GM19463 (cell line): ENCODE results near the gene HYOU1.
"Not testable (repeated sequence)": the region's sequence is repeated elsewhere in the genome, so short reads cannot be mapped to it uniquely, and the experiment has no call there.

Experiments used
- ATAC-seq: cut with Tn5 transposase; IDR thresholded peaks from one replicate; pipeline ENCODE4 v1.9.1; 2021; ENCODE audit warnings: mild to moderate bottlenecking, moderate library complexity; ENCODE audit not compliant: unreplicated experiment

Gene HYOU1

DNA sequence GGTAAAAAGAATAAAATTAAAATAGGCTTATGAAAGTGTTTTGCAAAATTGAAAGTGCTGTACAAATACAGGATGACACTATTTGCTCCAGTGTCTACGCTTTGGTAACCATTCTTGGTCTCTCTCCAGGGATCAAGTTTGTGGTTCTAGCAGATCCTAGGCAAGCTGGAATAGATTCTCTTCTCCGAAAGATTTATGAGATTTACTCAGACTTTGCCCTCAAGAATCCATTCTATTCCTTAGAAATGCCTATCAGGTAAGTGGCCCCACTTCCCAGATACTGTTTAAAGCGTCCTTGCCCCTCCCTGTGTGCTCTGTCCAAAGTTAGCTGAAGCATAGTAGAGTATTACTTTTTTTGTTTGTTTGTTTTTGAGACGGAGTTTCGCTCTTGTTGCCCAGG lies 35.4 kb downstream of the HYOU1 start:
- ATAC-seq, result no peak

DNA sequence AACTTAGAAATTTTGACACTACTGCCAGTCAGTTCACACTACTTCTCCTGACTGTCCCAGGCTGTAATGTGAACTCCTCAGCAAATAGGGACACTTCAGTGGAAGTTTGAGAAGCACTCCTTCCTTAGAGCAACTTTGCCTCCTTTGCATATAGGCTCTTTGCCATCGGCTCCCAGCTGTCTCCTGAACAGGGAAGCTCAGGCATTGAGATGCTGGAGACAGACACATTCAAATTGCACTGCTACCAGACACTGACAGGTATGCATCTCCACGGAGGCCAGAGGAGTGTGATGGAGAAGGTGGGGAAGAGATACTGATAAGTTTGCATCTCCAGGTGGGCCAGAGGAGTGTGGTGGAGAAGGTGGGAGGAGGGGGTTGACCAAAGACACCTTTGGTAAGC lies 37.0 kb downstream of the HYOU1 start:
- no peak for ATAC-seq

DNA sequence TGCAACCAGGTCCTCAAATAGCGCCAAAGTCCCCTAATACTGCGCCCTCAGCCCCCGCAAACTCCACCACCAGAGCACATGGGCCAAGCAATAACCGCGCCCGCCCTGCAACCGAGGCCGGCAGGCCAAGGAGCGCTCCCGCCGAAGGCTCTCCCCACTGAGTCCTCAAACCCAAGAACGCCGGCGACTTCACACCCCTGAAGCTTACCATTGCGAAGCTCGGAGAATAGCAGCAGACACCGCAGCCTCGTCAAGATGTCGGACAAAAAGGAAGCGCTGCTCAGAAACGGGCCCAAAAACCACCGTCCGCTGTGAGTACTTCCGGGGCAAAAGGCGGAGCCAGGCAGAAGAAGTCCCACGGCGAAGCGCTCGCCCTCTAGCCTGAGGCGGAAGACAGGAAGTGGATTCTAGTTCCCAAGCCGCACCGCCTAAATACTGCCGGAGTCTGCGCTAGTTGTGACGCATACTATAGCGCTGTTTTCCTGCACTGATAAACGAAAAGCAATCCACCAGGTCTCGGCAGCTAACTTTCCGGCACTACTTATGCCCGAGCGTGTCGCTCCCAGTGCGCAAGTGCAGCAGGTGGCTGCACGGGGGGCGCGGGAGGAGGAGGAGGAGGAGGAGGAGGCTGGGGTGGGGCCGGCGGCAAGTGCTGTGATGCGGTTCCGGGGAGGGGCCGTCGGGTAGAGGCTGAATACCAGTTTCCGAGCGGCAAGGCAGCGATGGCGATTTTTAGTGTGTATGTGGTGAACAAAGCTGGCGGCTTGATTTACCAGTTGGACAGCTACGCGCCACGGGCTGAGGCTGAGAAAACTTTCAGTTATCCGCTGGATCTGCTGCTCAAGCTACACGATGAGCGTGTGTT lies 38.7 kb downstream of the HYOU1 start, which contains the start of the genes RPS25 and TRAPPC4:
Gene RPS25 (minus strand): TSS at position 270 of the 865 bp plus-strand sequence. CDS start 59 bp downstream, at position 211.
Gene TRAPPC4 (plus strand): TSS at position 693 of the 865 bp plus-strand sequence. CDS start 30 bp downstream, at position 723.
- peak; percentile 89 for ATAC-seq

DNA sequence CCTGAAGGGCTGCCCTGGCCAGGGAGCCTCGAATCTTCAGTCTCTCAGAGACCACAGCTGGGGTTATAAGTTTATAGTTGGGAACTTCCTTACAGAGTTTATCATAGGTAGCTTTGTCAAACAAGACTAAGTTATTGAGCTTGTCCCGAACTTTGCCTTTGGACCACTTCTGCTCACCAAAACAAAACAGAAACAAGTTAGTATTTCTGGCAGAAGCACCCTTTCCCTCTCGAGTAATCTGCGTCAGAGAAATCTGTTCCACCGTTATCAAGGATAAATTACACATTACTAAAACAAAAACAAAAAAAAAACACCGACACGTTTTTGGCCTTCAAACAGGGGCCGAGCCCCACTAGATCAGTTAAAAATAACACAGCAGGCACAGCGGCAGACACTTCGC lies 39.6 kb downstream of the HYOU1 start:
- ATAC-seq, result not testable (repeated sequence)

DNA sequence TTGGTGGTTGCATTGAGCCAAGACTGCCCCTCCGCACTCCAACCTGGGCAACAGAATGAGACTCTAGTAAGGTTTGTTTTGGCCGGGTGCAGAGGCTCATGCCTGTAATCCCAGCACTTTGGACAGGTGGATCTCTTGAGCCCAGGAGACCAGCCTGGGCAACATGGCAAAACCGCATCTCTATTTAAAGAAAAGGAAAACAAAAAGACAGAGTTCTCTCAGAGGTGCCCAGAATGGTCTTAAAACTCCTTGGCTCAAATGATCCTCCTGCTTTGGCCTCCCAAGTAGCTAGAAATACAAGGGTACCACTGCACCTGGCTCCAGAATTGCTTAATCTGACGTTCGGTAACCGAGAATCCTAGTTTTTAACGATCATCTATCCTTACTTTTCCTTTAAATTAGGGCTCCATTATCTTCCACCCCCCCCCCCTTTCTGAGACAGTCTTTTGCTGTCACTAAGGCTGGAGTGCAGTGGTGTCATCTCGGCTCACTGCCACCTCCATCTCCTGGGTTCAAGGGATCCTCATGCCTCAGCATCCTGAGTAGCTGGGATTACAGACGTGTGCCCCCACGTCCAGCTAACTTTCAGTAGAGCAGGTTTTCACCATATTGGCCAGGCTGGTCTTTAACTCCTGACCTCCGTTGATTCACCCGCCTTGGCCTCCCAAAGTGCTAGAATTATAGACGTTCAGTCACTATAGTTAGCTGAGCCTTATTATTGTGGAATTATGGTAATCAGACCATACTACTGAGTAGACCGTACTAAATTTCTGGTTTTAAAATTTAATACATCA lies 40.6 kb downstream of the HYOU1 start:
- ATAC-seq, result no peak

DNA sequence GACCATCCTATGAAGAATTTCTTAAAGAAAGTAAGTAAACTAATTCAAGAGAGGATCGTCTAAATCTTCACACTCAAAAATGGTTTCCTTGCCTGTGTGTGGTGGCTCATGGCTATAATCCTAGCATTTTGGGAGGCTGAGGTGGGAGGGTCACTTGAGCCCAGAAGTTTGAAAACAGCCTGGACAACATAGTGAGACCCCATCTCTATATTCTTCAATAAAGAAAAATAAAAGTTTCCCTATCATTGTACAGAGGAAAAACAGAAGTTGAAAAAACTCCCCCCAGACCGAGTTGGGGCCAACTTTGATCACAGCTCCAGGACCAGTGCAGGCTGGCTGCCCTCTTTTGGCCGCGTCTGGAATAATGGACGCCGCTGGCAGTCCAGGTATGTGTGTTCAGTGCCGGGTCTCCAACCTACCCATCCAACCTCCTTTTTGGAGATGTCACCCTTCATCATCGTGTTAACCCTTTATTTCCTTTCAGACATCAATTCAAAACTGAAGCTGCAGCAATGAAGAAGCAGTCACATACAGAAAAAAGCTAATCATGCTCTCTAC lies 41.9 kb downstream of the HYOU1 start:
- no peak for ATAC-seq

DNA sequence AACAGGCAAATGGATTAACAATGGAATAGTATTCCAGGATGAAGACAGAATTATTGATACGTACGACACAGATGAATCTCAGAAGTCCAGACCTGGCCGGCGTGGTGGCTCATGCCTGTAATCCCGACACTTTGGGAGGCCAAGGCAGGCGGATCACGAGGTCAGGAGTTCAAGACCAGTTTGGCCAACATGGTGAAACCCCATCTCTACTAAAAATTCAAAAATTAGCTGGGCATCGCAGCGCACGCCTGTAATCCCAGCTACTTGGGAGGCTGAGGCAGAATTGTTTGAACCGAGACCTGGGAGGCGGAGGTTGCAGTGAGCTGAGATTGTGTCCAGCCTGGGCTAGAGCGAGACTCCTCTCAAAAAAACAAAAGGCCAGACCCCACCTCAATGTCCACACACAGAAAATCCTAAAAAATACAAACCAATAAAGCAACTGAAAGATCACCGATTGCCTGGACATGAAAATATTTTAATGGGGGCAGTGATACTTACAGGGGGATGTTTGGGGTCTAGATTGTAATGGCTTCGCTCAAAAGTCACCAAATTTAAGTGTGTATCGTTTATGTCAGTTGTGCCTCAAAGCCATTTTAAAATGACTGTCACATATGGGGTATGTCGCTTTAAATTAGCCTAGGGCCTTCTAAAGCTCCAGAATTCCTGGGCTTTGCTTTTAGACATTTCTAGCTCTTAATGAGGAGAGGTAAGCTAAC lies 42.6 kb downstream of the HYOU1 start:
- ATAC-seq, result no peak

DNA sequence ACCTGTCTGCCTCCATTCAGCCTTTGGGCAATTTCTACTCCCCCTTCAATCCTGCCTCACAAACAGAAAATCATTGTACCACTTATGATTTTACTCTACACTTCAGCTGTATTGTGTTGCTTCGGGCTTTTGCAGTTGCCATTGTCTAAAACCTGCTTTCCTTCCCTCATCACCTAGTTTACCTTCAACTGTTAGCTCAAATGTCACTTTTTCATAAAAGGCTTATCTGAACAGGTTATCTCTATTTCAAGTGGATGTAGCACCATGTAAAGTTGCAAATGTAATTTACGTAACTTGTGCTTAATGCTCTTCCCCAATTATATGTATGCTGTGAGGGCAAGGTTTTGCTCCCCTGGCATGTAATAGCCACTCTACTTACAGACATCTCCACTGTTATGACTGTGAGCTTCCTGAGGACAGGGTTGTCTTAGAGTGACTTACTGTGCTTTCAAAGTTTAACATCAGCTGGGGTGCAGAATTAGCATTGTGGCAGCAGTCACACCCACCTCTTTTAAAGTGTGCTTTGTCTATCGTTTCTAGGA lies 44.3 kb downstream of the HYOU1 start:
- no peak for ATAC-seq

DNA sequence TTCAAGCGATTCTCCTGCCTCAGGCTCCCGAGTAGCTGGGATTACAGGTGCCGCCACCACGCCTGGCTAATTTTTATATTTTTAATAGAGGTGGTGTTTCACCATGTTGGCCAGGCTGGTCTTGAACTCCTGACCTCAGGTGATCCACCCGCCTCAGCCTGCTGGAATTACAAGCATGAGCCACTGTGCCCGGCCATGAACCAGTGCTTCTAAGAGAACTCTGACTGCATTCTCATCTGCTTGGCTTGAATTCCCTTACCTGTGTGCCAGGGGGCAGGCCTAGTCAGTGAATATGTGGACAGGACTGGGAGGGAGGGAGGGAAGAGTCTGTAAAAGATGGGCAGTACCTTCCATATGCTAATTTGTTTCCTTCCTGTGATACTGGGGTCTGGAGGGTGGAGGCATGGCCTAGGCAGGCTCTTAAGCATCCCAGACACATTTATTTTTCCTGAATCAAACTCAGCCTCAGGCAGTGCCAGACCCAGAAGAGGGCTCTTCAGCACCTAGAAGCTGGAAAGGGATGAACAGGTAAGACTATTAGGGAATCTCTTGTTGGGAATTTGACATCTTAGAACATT lies 45.4 kb downstream of the HYOU1 start:
- no peak for ATAC-seq

DNA sequence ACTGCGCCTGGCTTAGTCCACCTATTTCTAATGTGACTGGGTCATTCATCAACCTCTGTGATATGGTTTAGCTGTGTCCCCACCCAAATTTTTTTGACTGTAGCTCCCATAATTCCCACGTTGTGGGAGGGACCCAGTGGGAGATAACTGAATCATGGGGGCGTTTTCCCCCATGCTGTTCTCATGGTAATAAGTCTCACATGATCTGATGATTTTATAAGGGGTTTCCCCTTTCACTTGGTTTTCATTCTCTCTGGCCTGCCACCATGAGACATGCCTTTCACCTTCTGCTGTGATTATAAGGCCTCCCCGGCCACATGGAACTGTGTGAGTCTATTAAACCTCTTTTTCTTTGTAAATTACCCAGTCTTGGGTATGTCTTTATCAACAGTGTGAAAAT lies 50.3 kb downstream of the HYOU1 start:
- no peak for ATAC-seq

DNA sequence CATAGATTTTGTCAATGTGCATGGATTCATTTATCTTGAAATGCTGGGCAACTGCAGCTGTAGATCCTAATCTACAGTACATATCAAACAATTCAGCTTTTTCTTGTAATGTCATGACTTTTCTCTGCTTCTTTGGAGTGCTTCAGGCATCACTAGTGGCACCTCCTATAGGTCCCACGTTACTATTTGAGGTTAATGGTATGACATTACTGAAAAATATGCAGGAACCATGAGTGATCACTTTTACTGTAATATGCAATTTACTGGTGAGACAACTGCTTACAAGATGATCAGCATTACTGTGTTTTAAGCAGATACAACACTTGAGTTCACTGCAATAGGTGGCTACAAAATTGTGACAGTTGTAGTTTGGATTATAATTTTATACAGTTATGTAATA lies 56.1 kb downstream of the HYOU1 start:
- ATAC-seq, result no peak

DNA sequence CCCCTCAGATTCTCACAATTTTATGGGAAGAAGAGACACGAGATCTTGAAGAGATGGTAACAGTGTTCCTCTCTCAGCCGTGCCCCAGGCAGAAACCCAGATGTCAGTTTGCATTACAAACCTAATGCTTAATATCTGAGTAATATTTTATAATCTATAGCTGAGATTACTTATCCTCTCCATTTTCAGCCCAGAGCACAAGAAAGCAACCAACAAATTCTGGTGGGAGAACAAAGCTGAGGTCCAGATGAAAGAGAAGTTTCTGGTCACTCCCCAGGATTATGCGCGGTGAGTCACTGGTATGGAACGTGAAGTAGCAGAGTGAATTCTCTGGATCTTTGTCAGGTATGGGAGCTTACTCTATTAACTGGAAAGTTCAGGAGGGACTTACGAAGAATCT lies 58.2 kb downstream of the HYOU1 start:
- no peak for ATAC-seq

DNA sequence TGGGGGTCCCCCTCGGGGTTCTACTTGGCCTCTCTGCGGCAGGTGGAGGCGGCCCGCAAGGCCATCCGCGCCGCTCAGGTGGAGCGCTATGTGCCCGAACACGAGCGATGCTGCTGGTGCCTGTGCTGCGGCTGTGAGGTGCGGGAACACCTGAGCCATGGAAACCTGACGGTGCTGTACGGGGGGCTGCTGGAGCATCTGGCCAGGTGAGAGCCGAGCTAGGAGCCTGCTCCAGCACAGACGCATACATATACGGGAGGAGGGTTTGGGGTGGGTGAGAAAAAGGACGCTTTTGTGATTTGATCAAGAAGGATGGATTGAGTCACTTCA lies 58.7 kb downstream of the HYOU1 start:
- peak; percentile 4 for ATAC-seq

DNA sequence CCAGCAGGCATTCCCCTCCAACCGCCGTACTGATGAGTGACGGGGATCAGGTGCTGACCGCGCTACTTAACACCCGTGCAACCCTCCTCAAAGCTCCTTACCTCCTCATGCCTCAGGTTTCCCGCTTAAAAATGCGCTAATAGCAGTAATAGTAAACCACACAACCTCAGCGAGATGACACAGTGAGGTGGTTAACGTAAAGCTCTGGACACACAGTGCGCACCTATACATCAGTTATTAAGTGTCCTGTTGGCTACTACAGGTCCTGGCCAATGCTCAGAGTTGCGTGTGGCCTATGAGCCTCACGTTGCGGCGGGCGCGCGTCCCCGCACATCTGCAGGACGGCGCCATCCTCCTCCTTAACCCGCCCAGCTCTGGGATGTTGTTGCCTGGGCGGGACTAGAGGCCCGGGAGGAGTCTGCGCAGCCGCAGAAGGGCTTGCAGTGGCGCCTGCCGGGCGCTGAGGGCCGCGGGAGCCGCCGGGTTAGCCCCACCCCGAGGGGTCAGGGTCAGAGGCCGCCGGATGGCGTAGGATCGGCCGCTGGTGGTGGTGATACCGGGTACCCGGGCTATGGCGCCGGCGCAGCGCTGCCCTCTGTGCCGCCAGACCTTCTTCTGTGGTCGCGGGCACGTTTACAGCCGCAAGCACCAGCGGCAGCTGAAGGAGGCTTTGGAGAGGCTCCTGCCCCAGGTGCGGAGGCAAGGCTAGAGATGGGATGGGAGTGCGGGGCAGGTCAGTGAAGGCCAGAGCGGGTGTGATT lies 59.2 kb downstream of the HYOU1 start, which contains the start of gene CENATAC:
Gene CENATAC (plus strand): TSS at position 512 of the 761 bp plus-strand sequence. CDS start 60 bp downstream, at position 572.
- ATAC-seq, result peak; percentile 93

DNA sequence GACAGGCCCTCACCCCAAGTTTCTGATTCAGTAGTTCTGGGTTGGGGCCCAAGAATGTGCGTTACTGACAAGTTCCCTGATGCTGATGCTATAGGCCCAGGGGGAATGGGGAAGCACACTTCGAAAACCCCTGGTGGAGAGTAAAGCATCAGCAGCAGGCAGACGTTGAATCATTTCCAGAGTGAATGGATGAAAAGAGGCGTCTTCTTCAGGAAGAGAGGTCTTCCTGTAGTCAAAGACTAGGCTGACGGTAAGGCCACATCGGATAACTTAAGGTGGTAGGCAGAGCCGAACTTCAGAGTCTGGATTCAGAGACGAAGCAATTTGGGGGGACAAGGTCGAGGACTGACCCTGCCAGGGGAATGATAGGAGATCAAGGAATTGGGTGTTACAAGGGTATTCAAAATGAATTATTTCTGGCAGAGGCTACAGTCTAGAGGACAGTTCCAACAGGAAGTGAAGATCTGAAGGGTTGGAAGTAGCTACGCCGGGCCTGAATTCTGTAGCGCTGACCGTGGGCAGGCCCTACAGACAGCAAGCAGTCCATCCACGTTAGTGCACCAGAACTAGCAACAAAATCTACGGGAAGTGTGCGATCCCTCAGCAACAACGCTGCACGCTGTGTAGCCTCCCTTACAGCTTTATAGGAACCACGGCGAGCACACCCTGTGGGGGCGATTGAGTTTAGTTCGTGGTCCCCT lies 59.9 kb downstream of the HYOU1 start:
- ATAC-seq, result no peak
